Tibial artery (tissue), 4 donors: ENCODE results near the gene STOM.

Experiments
- DNase-seq, 2 donors: peaks; one replicate each; pipeline ENCODE4 v3.0.0-alpha.2; 2019
- H3K27ac ChIP-seq, 2 donors: fragments of 200-600 bp; sonication (generic) in 1 of 2; 1 replicate in 1 of 2; 2 replicates in 1 of 2; pipeline ENCODE4 v1.5.1; 2018 to 2019; ENCODE audit warnings: mild to moderate bottlenecking in 1 of 2
- H3K27me3 ChIP-seq, 2 donors: fragments of 200-600 bp; sonication (generic) in 1 of 2; one replicate each; pipeline versions ENCODE4 v1.5.1 to v1.6.0; 2016 to 2019
- H3K36me3 ChIP-seq, 3 donors: fragments of 200-600 bp; sonication (generic) in 2 of 3; one replicate each; pipeline ENCODE4 v1.5.1; 2016 to 2019; ENCODE audit warnings: mild to moderate bottlenecking in 2 of 3
- H3K4me1 ChIP-seq, 4 donors: fragments of 200-600 bp; sonication (generic) in 2 of 4; 1 replicate in 3 of 4; 2 replicates in 1 of 4; pipeline ENCODE4 v1.5.1; 2016 to 2019
- H3K4me3 ChIP-seq, 2 donors: fragments of 200-600 bp; sonication (generic) in 1 of 2; 1 replicate in 1 of 2; 2 replicates in 1 of 2; pipeline ENCODE4 v1.5.1; 2018 to 2019; ENCODE audit warnings: mild to moderate bottlenecking in 2 of 2
- H3K9me3 ChIP-seq, 3 donors: fragments of 200-600 bp; sonication (generic) in 1 of 3; one replicate each; pipeline ENCODE4 v1.5.1; 2016 to 2019
- CTCF ChIP-seq, 2 experiments: fragments of 200-600 bp in 1 of 2; fragments of 450-650 bp in 1 of 2; IDR thresholded peaks; one replicate each; pipeline ENCODE4 v1.5.1; 2017 to 2019; ENCODE audit warnings: antibody characterized with exemption in 2 of 2, mild to moderate bottlenecking in 1 of 2, moderate library complexity in 1 of 2
- intact Hi-C: fragments of 100-400 bp; cut with DNase I; formaldehyde crosslinking; loops from one replicate; pipeline ENCODE4 v1.15.0; 2023; ENCODE audit warnings: low total_unique reads

The STOM gene

GRCh38 chr9:121390372-121390771 is 20.3 kb upstream of the STOM start:
- TF ChIP-seq CTCF (IDR thresholded peaks at IDR 0.05): no peak
- no peaks in the 10 kb centered on the region for H3K4me1 ChIP-seq
- intact Hi-C loops: no loop called here
- no peaks in the 10 kb centered on the region for H3K9me3 ChIP-seq
- H3K36me3 ChIP-seq: no peaks in the 10 kb centered on the region
- H3K27ac ChIP-seq: no peak overlapping the region
- no peak for DNase-seq
- H3K27me3 ChIP-seq: no peaks in the 10 kb centered on the region
- no peak overlapping the region for H3K4me3 ChIP-seq

- Histone ChIP-seq H3K4me3 (no peak overlapping the region), H3K27ac (no peak overlapping the region), H3K36me3 (no peaks in the 10 kb centered on the region), H3K27me3 (no peaks in the 10 kb centered on the region), H3K9me3 (no peaks in the 10 kb centered on the region), H3K4me1 (no peaks in the 10 kb centered on the region)
- DNase-seq: no peak
- TF ChIP-seq CTCF (IDR thresholded peaks at IDR 0.05): no peak
- intact Hi-C loops: no loop called here
Measured at GRCh38 chr9:121388140-121388905, 18.3 kb upstream of the STOM start.

- no peaks in the 10 kb centered on the region for H3K36me3 ChIP-seq
- H3K27ac ChIP-seq: no peak overlapping the region
- no peak for TF ChIP-seq CTCF (IDR thresholded peaks at IDR 0.05)
- intact Hi-C loops: no loop called here
- no peak overlapping the region for H3K4me3 ChIP-seq
- H3K27me3 ChIP-seq: no peaks in the 10 kb centered on the region
- H3K4me1 ChIP-seq: no peaks in the 10 kb centered on the region
- no peak for DNase-seq
- H3K9me3 ChIP-seq: no peaks in the 10 kb centered on the region
Measured at GRCh38 chr9:121386442-121387175, 16.6 kb upstream of the STOM start.

GRCh38 chr9:121383715-121384114 is 13.7 kb upstream of the STOM start:
- Histone ChIP-seq H3K27me3 (no peaks in the 10 kb centered on the region), H3K9me3 (no peaks in the 10 kb centered on the region), H3K27ac (no peak overlapping the region), H3K36me3 (no peaks in the 10 kb centered on the region), H3K4me1 (no peaks in the 10 kb centered on the region), H3K4me3 (no peak overlapping the region)
- intact Hi-C loops: no loop called here
- no peak for DNase-seq
- TF ChIP-seq CTCF (IDR thresholded peaks at IDR 0.05): no peak

GRCh38 chr9:121380846-121381245 is 10.8 kb upstream of the STOM start:
- no peak for TF ChIP-seq CTCF (IDR thresholded peaks at IDR 0.05)
- Histone ChIP-seq H3K4me1 (no peaks in the 10 kb centered on the region), H3K36me3 (no peaks in the 10 kb centered on the region), H3K4me3 (no peak overlapping the region), H3K27me3 (no peaks in the 10 kb centered on the region), H3K9me3 (no peaks in the 10 kb centered on the region), H3K27ac (no peak overlapping the region)
- intact Hi-C loops: no loop called here
- DNase-seq: no peak
